Aorta (tissue), 5 donors: ENCODE data around the gene RCAN1. TPM values are rescaled to one million over a fixed set of nuclear protein-coding genes. Genes with fewer than 3 reads are reported as not detected.
"Not testable (repeated sequence)": the region's sequence is repeated elsewhere in the genome, so short reads cannot be mapped to it uniquely, and the experiment has no call there.

Experiments used
- ATAC-seq: fragments of 200-7000 bp; cut with Tn5 transposase; one replicate; pipeline ENCODE4 v1.9.1; 2022; ENCODE audit warnings: moderate library complexity; ENCODE audit not compliant: low FRiP score
- DNase-seq, 2 donors: peaks; one replicate each; pipeline ENCODE4 v3.0.0-alpha.2; 2020
- H3K27ac ChIP-seq, 2 donors: one replicate each; pipeline ENCODE4 v1.5.1; 2013; ENCODE audit warnings: low read length in 2 of 2, mild to moderate bottlenecking in 2 of 2, moderate library complexity in 2 of 2, control low read depth in 1 of 2, inconsistent platforms in 1 of 2, low read depth in 1 of 2
- H3K27me3 ChIP-seq, 2 donors: one replicate each; pipeline ENCODE4 v1.6.1; 2013; ENCODE audit warnings: control low read depth in 1 of 2, low read length in 1 of 2, mild to moderate bottlenecking in 1 of 2, moderate library complexity in 1 of 2; ENCODE audit not compliant: insufficient read depth in 2 of 2, control insufficient read depth in 1 of 2
- H3K36me3 ChIP-seq, 2 donors: one replicate each; pipeline ENCODE4 v1.6.1; 2013; ENCODE audit warnings: control low read depth in 1 of 2, low read length in 1 of 2, mild to moderate bottlenecking in 1 of 2; ENCODE audit not compliant: insufficient read depth in 2 of 2, control insufficient read depth in 1 of 2
- H3K4me1 ChIP-seq, 2 donors: one replicate each; pipeline ENCODE4 v1.6.1; 2013; ENCODE audit warnings: low read length in 2 of 2, control low read depth in 1 of 2, mild to moderate bottlenecking in 1 of 2, moderate library complexity in 1 of 2; ENCODE audit not compliant: insufficient read depth in 2 of 2, control insufficient read depth in 1 of 2
- H3K4me3 ChIP-seq, 2 donors: one replicate each; pipeline ENCODE4 v1.5.1; 2013; ENCODE audit warnings: low read length in 2 of 2, control low read depth in 1 of 2, mild to moderate bottlenecking in 1 of 2
- H3K9me3 ChIP-seq: one replicate; pipeline ENCODE4 v1.6.1; 2013; ENCODE audit warnings: mild to moderate bottlenecking, low read length; ENCODE audit not compliant: control insufficient read depth
- WGBS, 2 donors: extraction: QIAGEN DNeasy Blood & Tissue Kit; methylation state at CpG; one replicate each; pipeline ENCODE4 v1.1.7; 2013; 5-methylcytosine and 5-hydroxymethylcytosine counted together
- intact Hi-C, 2 donors: fragments of 100-400 bp; cut with DNase I; formaldehyde crosslinking; loops; one replicate each; pipeline versions ENCODE4 v1.14.2 to v1.15.0; 2022
- polyA plus RNA-seq, 2 donors: library from polyadenylated mRNA; stranded (reverse); fragments of 200-250 nt; gene quantifications; one replicate each; pipeline ENCODE4 v1.2.3, GENCODE V29; 2013
- total RNA-seq, 2 donors: library from RNA; stranded (reverse); fragmentation: NEBNext Ultra II Directional; extraction: Animal tissue kit (Norgen Biotek cat#: 25700); gene quantifications; one replicate each; pipeline ENCODE4 v1.2.1, GENCODE V29; 2021
- donor health status: healthy with polysubstance abuse.
- donor health status: Bipolar disorder and iron deficiency.
- donor health status: DM: no; HTN: no; CAD: no.
- donor health status: DM: no; HTN: no; CAD: no.
- donor health status: DM: yes; HTN: yes; CAD: no.

RCAN1 gene
- total and polyA plus RNA-seq, 4 donors, result 24.4 to 99.9 (median 40.5) TPM

GRCh38 chr21:34571994-34572393, 42.9 kb downstream of the RCAN1 start:
- 87 to 93% methylated on average over 7 of the region's 7 CpGs for WGBS, 2 donors
- ATAC-seq (no peak), DNase-seq (no peak)
- Histone ChIP-seq H3K27me3 (no peaks in the 10 kb centered on the region), H3K4me1 (peaks cover 0 to 5% of the 10 kb centered on the region in 2 donors), H3K27ac (no peak overlapping the region), H3K4me3 (no peak overlapping the region), H3K9me3 (no peaks in the 10 kb centered on the region), H3K36me3 (no peaks in the 10 kb centered on the region)
- intact Hi-C loops, result no loop called here

DNA sequence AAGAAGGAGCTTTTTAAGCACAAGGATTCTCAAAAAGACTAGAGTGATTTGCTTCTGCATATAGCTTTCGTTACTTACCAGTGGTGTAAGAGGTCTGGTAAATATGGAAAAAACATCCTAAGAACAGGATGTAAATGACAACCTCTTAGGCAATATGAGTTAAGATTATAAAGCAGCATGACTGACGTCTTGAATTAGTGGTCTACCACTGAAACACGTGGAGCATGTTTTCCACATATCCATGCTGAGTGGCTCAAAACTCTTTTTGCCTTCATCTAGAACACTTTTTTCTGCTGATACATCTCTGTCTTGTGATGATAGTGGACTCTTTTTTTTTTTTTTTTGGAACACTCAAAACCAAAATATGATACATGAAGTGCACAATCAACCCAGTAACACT, 44.6 kb downstream of the RCAN1 start:
- Histone ChIP-seq H3K9me3 (no peaks in the 10 kb centered on the region), H3K4me3 (no peak overlapping the region), H3K36me3 (no peaks in the 10 kb centered on the region), H3K27me3 (no peaks in the 10 kb centered on the region), H3K4me1 (no peaks in the 10 kb centered on the region), H3K27ac (no peak overlapping the region)
- ATAC-seq (no peak), DNase-seq (no peak)
- WGBS, 2 donors, result 88 to 89% methylated on average over 3 of the region's 3 CpGs
- intact Hi-C loops, result no loop called here

- ATAC-seq, result no peak
- no peaks in the 10 kb centered on the region for H3K4me1 ChIP-seq
- H3K4me3 ChIP-seq, result no peak overlapping the region
- H3K27me3 ChIP-seq, result no peaks in the 10 kb centered on the region
- WGBS, 2 donors, result 95% methylated on average over 4 of the region's 4 CpGs
- no peaks in the 10 kb centered on the region for H3K9me3 ChIP-seq
- H3K27ac ChIP-seq, result no peak overlapping the region
- DNase-seq, result no peak
- H3K36me3 ChIP-seq, result no peaks in the 10 kb centered on the region
- intact Hi-C loops, result no loop called here
Observed at GRCh38 chr21:34569381-34569979, 45.4 kb downstream of the RCAN1 start.

GRCh38 chr21:34568801-34569200, 46.1 kb downstream of the RCAN1 start:
- H3K27me3 ChIP-seq, intact Hi-C loops, H3K36me3 ChIP-seq, H3K4me3 ChIP-seq, ATAC-seq, H3K27ac ChIP-seq, H3K4me1 ChIP-seq, DNase-seq, H3K9me3 ChIP-seq: not testable (repeated sequence)
- WGBS, 2 donors, result 94 to 99% methylated on average over 4 of the region's 4 CpGs

DNA sequence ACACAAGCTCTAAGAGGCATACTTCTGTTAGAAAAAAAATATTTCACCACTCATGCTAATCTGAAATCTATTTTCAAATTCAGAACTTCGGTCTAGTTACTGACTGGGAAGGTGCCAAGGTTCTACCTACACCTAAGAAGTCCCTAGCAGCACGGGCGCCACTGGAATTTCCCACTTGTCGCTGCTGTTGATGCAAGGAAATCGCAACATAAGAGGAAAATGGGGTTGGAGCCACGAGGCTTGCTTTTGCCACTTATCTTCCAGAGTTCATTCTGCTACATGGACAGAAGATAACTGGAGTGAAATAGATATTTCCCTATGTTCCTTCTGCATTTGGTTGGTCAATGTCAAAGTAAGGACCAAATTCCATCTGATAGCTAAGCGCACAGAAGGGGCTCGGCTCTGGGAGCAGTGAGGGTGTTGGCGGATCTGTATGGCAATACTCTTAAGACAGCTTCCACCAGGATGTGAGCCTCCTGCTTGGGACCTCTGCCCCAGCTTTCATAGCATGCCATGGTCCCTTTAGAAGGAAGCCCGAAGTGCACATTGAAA, 47.2 kb downstream of the RCAN1 start:
- Histone ChIP-seq H3K36me3 (no peaks in the 10 kb centered on the region), H3K27me3 (no peaks in the 10 kb centered on the region), H3K9me3 (no peaks in the 10 kb centered on the region), H3K4me3 (no peak overlapping the region), H3K4me1 (no peaks in the 10 kb centered on the region), H3K27ac (no peak overlapping the region)
- ATAC-seq (no peak), DNase-seq (no peak)
- intact Hi-C loops, result no loop called here
- 86 to 90% methylated on average over 10 of the region's 10 CpGs for WGBS, 2 donors

DNA sequence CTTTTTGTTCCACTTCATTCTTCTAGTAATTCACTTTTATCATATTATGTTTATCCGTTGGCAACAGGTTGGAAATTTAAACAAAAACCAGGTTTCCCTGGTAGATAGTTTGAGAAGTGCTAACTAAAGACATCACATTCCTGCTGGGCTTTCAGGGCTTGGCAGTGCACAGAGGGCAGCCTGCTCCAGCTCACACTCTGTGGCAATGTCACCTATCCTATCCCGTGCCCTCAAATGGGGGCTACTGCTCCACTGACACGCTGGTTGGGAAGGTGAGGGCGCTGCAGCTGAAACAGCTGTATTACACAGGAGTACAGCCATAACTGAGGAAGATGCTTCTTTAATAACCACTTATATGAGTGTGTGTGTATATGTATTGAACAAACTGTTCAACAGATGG, 49.7 kb downstream of the RCAN1 start:
- H3K27ac ChIP-seq, result no peak overlapping the region
- ATAC-seq, result no peak

DNA sequence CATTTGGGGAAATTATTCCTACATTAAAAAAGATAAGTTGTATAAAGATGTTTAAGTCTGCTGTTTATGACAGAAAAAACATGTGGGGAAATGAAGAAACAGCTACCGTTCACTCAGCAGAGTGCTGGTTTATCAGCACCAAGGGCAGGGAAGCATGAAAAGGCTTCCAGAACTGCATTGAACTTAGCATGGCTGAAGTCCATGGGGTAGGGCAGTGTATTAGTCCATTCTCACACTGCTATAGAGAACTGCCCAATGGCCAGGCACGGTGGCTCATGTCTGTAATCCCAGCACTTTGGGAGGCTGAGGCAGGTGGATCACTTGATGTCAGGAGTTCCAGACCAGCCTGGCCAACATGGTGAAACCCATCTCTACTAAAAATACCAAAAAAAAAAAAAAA, 51.5 kb downstream of the RCAN1 start:
- DNase-seq, H3K4me1 ChIP-seq, ATAC-seq, H3K27me3 ChIP-seq, H3K27ac ChIP-seq, H3K4me3 ChIP-seq, H3K36me3 ChIP-seq, H3K9me3 ChIP-seq: not testable (repeated sequence)
- intact Hi-C loops, result loop anchor here in 1 of 2 donors (5.0 kb wide), 1 partner anchor 41 kb away; no protein-coding TSS in a partner anchor
- WGBS, 2 donors, result 91 to 98% methylated on average over 2 of the region's 2 CpGs

More for the DNA sequence above, 49.7 kb downstream of the RCAN1 start:
- no peaks in the 10 kb centered on the region for H3K4me1 ChIP-seq
- DNase-seq, result no peak
- H3K36me3 ChIP-seq, result no peaks in the 10 kb centered on the region
- H3K4me3 ChIP-seq, result no peak overlapping the region
- 98 to 99% methylated on average over 4 of the region's 4 CpGs for WGBS, 2 donors
- intact Hi-C loops, result no loop called here
- no peaks in the 10 kb centered on the region for H3K9me3 ChIP-seq
- H3K27me3 ChIP-seq, result no peaks in the 10 kb centered on the region

DNA sequence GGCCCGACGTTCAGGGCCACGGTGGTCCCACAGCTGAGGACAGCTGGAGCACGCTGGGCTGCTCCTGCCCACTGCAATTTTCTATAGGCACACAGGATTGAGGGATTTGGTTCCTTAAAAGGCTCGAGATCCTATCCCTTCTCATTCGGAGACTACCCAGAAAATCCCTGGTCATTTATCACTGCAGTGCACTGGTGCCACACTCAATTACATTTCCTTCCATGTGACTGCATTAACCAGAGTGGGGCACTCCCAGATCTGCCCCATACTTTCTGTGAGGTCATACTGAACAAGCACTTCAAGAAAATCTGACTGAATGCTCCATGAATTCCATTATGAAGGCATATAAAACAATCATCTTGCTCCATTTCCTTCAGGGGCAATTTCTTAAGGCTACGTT, 53.1 kb downstream of the RCAN1 start:
- 62 to 67% methylated on average over 7 of the region's 7 CpGs for WGBS, 2 donors
- H3K4me1 ChIP-seq, result no peaks in the 10 kb centered on the region

GRCh38 chr21:34560609-34561008, 54.3 kb downstream of the RCAN1 start:
- Histone ChIP-seq H3K4me3 (no peak overlapping the region), H3K27ac (no peak overlapping the region), H3K36me3 (no peaks in the 10 kb centered on the region), H3K27me3 (no peaks in the 10 kb centered on the region), H3K9me3 (no peaks in the 10 kb centered on the region), H3K4me1 (no peaks in the 10 kb centered on the region)
- WGBS, 2 donors, result 0% methylated on average over 1 of the region's 1 CpG
- DNase-seq (no peak), ATAC-seq (no peak)
- intact Hi-C loops, result loop anchor here in 1 of 2 donors (5.0 kb wide), 1 partner anchor 38 kb away; no protein-coding TSS in a partner anchor

More for the DNA sequence above, 53.1 kb downstream of the RCAN1 start:
- H3K4me3 ChIP-seq, result no peak overlapping the region
- H3K27me3 ChIP-seq, result no peaks in the 10 kb centered on the region
- no peak for DNase-seq
- ATAC-seq, result no peak
- no peaks in the 10 kb centered on the region for H3K36me3 ChIP-seq
- H3K9me3 ChIP-seq, result no peaks in the 10 kb centered on the region
- no peak overlapping the region for H3K27ac ChIP-seq
- intact Hi-C loops, result loop anchor here in 1 of 2 donors (5.0 kb wide), 1 partner anchor 40 kb away; no protein-coding TSS in a partner anchor
